SIG-M5 (cell line): ENCODE measurements around the gene NMNAT2.

ENCODE experiments used
- DNase-seq: peaks from one replicate; lab custom pipeline; 2025; lab: John Stamatoyannopoulos, UW

Gene NMNAT2

GRCh38 chr1:183365093-183365492, 53.1 kb downstream of the NMNAT2 start:
- DNase-seq = no peak

- DNase-seq = no peak
Observed at GRCh38 chr1:183363972-183364371, 54.2 kb downstream of the NMNAT2 start.

- DNase-seq = no peak
Observed at GRCh38 chr1:183361081-183361480, 57.1 kb downstream of the NMNAT2 start.

GRCh38 chr1:183360473-183360872, 57.7 kb downstream of the NMNAT2 start:
- no peak for DNase-seq

- no peak for DNase-seq
Observed at GRCh38 chr1:183356534-183357182, 61.5 kb downstream of the NMNAT2 start.

- DNase-seq = no peak
Observed at GRCh38 chr1:183355797-183356196, 62.4 kb downstream of the NMNAT2 start.

GRCh38 chr1:183355181-183355580, 63.0 kb downstream of the NMNAT2 start:
- DNase-seq = no peak

- DNase-seq = no peak
Observed at GRCh38 chr1:183353597-183353996, 64.6 kb downstream of the NMNAT2 start.

GRCh38 chr1:183349201-183349711, 68.9 kb downstream of the NMNAT2 start:
- DNase-seq = no peak

- DNase-seq = no peak
Observed at GRCh38 chr1:183346276-183346732, 71.9 kb downstream of the NMNAT2 start.

- no peak for DNase-seq
Observed at GRCh38 chr1:183339556-183340167, 78.5 kb downstream of the NMNAT2 start.

GRCh38 chr1:183331091-183331742, 87.0 kb downstream of the NMNAT2 start:
- DNase-seq = no peak

GRCh38 chr1:183330335-183330734, 87.8 kb downstream of the NMNAT2 start:
- DNase-seq = no peak

- no peak for DNase-seq
Observed at GRCh38 chr1:183328371-183328770, 89.8 kb downstream of the NMNAT2 start.

GRCh38 chr1:183327434-183328290, 90.5 kb downstream of the NMNAT2 start:
- no peak for DNase-seq

GRCh38 chr1:183323849-183324683, 94.1 kb downstream of the NMNAT2 start:
- no peak for DNase-seq

- no peak for DNase-seq
Observed at GRCh38 chr1:183319606-183320005, 98.6 kb downstream of the NMNAT2 start.

- DNase-seq = no peak
Observed at GRCh38 chr1:183319051-183319450, 99.1 kb downstream of the NMNAT2 start.

GRCh38 chr1:183318433-183318832, 99.7 kb downstream of the NMNAT2 start:
- no peak for DNase-seq

- DNase-seq = no peak
Observed at GRCh38 chr1:183315991-183316758, 102.0 kb downstream of the NMNAT2 start.
